Activated CD8-positive, alpha-beta T cell treated with anti-CD3 and anti-CD28 coated beads, Interleukin-2, amount 10 ng/mL, durations not matched to agents 7 days and 5 days (primary cell): ENCODE measurements around the gene HERC6. TPM values are rescaled to one million over a fixed set of nuclear protein-coding genes. Genes with fewer than 3 reads are reported as not detected.

Experiments
- ATAC-seq: fragments of 150-1000 bp; cut with Tn5 transposase; one replicate; pipeline ENCODE4 v1.10.0; 2021; ENCODE audit warnings: moderate library complexity
- CTCF ChIA-PET: fragments of 350-600 bp; sonication (Branson Sonifier 250); formaldehyde crosslinking; loops from one replicate; lab custom pipeline; 2021; ENCODE audit warnings: antibody characterized with exemption; lab: Charles Lee
- POLR2A ChIA-PET: fragments of 350-600 bp; sonication (Branson Sonifier 250); formaldehyde crosslinking; loops from one replicate; lab custom pipeline; 2021; ENCODE audit warnings: antibody characterized with exemption; lab: Charles Lee
- DNase-seq: peaks from one replicate; pipeline ENCODE4 v3.0.0-alpha.2; 2020
- H3K27ac Mint-ChIP-seq: one replicate; pipeline ENCODE4 v1.8.0; 2021; ENCODE audit warnings: mild to moderate bottlenecking, mixed read lengths
- H3K27me3 Mint-ChIP-seq: one replicate; pipeline ENCODE4 v1.8.0; 2021; ENCODE audit warnings: low read depth, mixed read lengths
- H3K36me3 Mint-ChIP-seq: one replicate; pipeline ENCODE4 v1.8.0; 2021; ENCODE audit warnings: low read depth, mixed read lengths
- H3K4me1 Mint-ChIP-seq: one replicate; pipeline ENCODE4 v1.8.0; 2021; ENCODE audit warnings: low read depth, mixed read lengths
- H3K4me3 Mint-ChIP-seq: one replicate; pipeline ENCODE4 v1.8.0; 2021; ENCODE audit warnings: mild to moderate bottlenecking, mixed read lengths
- H3K9me3 Mint-ChIP-seq: one replicate; pipeline ENCODE4 v1.8.0; 2022; ENCODE audit warnings: mixed read lengths; ENCODE audit not compliant: insufficient read depth
- total RNA-seq, 2 experiments: library from RNA; stranded (reverse); gene quantifications; one replicate each; pipeline ENCODE4 v1.2.3, GENCODE V29; 2021

The HERC6 gene
- total RNA-seq, 2 experiments from 2014 or later, result 25.5 to 26.9 TPM

- CTCF ChIA-PET, result no interaction called here
- ATAC-seq (no peak), DNase-seq (no peak)
- no peak overlapping the region for H3K4me3 Mint-ChIP-seq
- H3K4me1 Mint-ChIP-seq, result peaks cover 1% of the 10 kb centered on the region
- H3K27me3 Mint-ChIP-seq, result no peaks in the 10 kb centered on the region
- POLR2A ChIA-PET, result no interaction called here
- H3K36me3 Mint-ChIP-seq, result peaks cover 53% of the 10 kb centered on the region
- no peaks in the 10 kb centered on the region for H3K9me3 Mint-ChIP-seq
- H3K27ac Mint-ChIP-seq, result no peak overlapping the region
These were observed 98.7 kb downstream of the HERC6 start for GRCh38 chr4:88477229-88477860.

- DNase-seq, result no peak
- H3K4me3 Mint-ChIP-seq, result no peak overlapping the region
- CTCF ChIA-PET, result interaction anchor here (1.9 kb wide), 1 partner anchor 37 kb away, joined by 7 read pairs; no protein-coding TSS in a partner anchor
These were observed 99.6 kb downstream of the HERC6 start for GRCh38 chr4:88478247-88478646.

GRCh38 chr4:88481537-88481936 lies 102.9 kb downstream of the HERC6 start:
- POLR2A ChIA-PET, result no interaction called here
- H3K4me3 Mint-ChIP-seq, result no peak overlapping the region
- H3K36me3 Mint-ChIP-seq, result peaks cover 45% of the 10 kb centered on the region
- H3K9me3 Mint-ChIP-seq, result no peaks in the 10 kb centered on the region
- ATAC-seq, result no peak
- DNase-seq, result no peak
- H3K4me1 Mint-ChIP-seq, result no peaks in the 10 kb centered on the region
- CTCF ChIA-PET, result interaction anchor here (0.8 kb wide), 1 partner anchor 1105 kb away, joined by 3 read pairs; no protein-coding TSS in a partner anchor
- H3K27me3 Mint-ChIP-seq, result no peaks in the 10 kb centered on the region
- no peak overlapping the region for H3K27ac Mint-ChIP-seq

More at GRCh38 chr4:88478247-88478646, 99.6 kb downstream of the HERC6 start:
- no peaks in the 10 kb centered on the region for H3K27me3 Mint-ChIP-seq
- H3K4me1 Mint-ChIP-seq, result peaks cover under 1% of the 10 kb centered on the region
- no peak for ATAC-seq
- peaks cover 50% of the 10 kb centered on the region for H3K36me3 Mint-ChIP-seq
- POLR2A ChIA-PET, result no interaction called here
- H3K9me3 Mint-ChIP-seq, result no peaks in the 10 kb centered on the region
- H3K27ac Mint-ChIP-seq, result no peak overlapping the region

- peaks cover 14% of the 10 kb centered on the region for H3K4me1 Mint-ChIP-seq
- POLR2A ChIA-PET, result interaction anchor here (0.8 to 2.0 kb wide), 3 partner anchors 32 to 211 kb away, joined by 3 to 10 read pairs (median 3); partner anchors contain the start of genes HERC5 and HERC6
- H3K27me3 Mint-ChIP-seq, result no peaks in the 10 kb centered on the region
- H3K4me3 Mint-ChIP-seq, result no peak overlapping the region
- no peak for DNase-seq
- no peaks in the 10 kb centered on the region for H3K9me3 Mint-ChIP-seq
- CTCF ChIA-PET, result interaction anchor here (1.6 kb wide), 1 partner anchor 270 kb away, joined by 5 read pairs; no protein-coding TSS in a partner anchor
- peak; percentile 42 for ATAC-seq
- peaks cover 54% of the 10 kb centered on the region for H3K36me3 Mint-ChIP-seq
- H3K27ac Mint-ChIP-seq, result peak overlapping the region; percentile 89
These were observed 110.6 kb downstream of the HERC6 start for GRCh38 chr4:88489100-88489761.

Other genes with a start within 250 kb of the HERC6 start
- gene ABCG2, start 220.2 kb upstream of the HERC6 start, total RNA-seq, result under 1 TPM; 0.57 to 0.61 TPM
- gene PPM1K, start 94.3 kb upstream of the HERC6 start, total RNA-seq, result 10 to 100 TPM; 58.4 to 59.3 TPM
- gene HERC5, start 78.3 kb downstream of the HERC6 start, total RNA-seq, result 10 to 100 TPM; 30.2 TPM
- gene PYURF, start 144.9 kb downstream of the HERC6 start, total RNA-seq, result 10 to 100 TPM; 43.7 to 48.7 TPM
- gene HERC3, start 213.6 kb downstream of the HERC6 start, total RNA-seq, result 10 to 100 TPM; 22.7 to 26.1 TPM